ENCODE results near the gene KLRB1. TPM values are rescaled to one million over a fixed set of nuclear protein-coding genes. Genes with fewer than 3 reads are reported as not detected.

KLRB1 gene
- total RNA-seq (1 to 10 TPM; 7.6 TPM), polyA plus RNA-seq (249 TPM)

GRCh38 chr12:9607716-9608115 is at the start of gene KLRB1:
TSS of gene KLRB1 (minus strand) at chr12:9607916. CDS start at chr12:9607839, 77 bp downstream.
- H3K27me3 Mint-ChIP-seq = no peaks in the 10 kb centered on the region
- H3K36me3 Mint-ChIP-seq = peaks cover 1 to 49% (median 20%) of the 10 kb centered on the region in 3 donors
- ChIA-PET CTCF (no interaction called here), POLR2A (no interaction called here)
- peak within 1 kb of the TSS; percentile 81 to 97 (median 92) for H3K27ac Mint-ChIP-seq
- Histone ChIP-seq H3K36me3 (ENCODE audit: insufficient read depth, low read length) (no peaks in the 10 kb centered on the region), H3K27ac (ENCODE audit: low read depth, low read length) (peak within 1 kb of the TSS; percentile 48), H3K4me3 (ENCODE audit: low read length) (peak within 1 kb of the TSS; percentile 5), H3K9me3 (ENCODE audit: low read length) (no peaks in the 10 kb centered on the region), H3K4me1 (ENCODE audit: insufficient read depth, low read length) (peaks cover 24% of the 10 kb centered on the region), H3K27me3 (ENCODE audit: insufficient read depth, low read length, poor library complexity, severe bottlenecking) (no peaks in the 10 kb centered on the region)
- peaks cover 41 to 81% (median 50%) of the 10 kb centered on the region in 3 donors for H3K4me1 Mint-ChIP-seq
- no peak for DNase-seq
- peak within 1 kb of the TSS; percentile 84 to 95 (median 90) for H3K4me3 Mint-ChIP-seq
- peaks cover 0 to 23% (median 5%) of the 10 kb centered on the region in 5 donors for H3K9me3 Mint-ChIP-seq

GRCh38 chr12:9651265-9651729 is 43.6 kb upstream of the KLRB1 start:
- Mint-ChIP-seq H3K4me3 (peak overlapping the region; percentile 85 to 99 (median 96)), H3K4me1 (peaks cover 61 to 71% (median 69%) of the 10 kb centered on the region in 3 donors), H3K36me3 (peaks cover 38 to 67% (median 47%) of the 10 kb centered on the region in 3 donors), H3K27ac (peak overlapping the region; percentile 89 to 99 (median 98)), H3K9me3 (peaks cover 0 to 9% (median 2%) of the 10 kb centered on the region in 5 donors), H3K27me3 (peaks cover 0 to 7% of the 10 kb centered on the region in 2 donors)
- Histone ChIP-seq H3K27ac (ENCODE audit: low read depth, low read length) (peak overlapping the region; percentile 27), H3K27me3 (ENCODE audit: insufficient read depth, low read length, poor library complexity, severe bottlenecking) (no peaks in the 10 kb centered on the region), H3K36me3 (ENCODE audit: insufficient read depth, low read length) (peaks cover 26% of the 10 kb centered on the region), H3K9me3 (ENCODE audit: low read length) (no peaks in the 10 kb centered on the region), H3K4me1 (ENCODE audit: insufficient read depth, low read length) (peaks cover 66% of the 10 kb centered on the region), H3K4me3 (ENCODE audit: low read length) (peak overlapping the region; percentile 56)
- CTCF ChIA-PET = interaction anchor here (0.9 to 1.2 kb wide), 3 partner anchors 11 to 51 kb away, joined by 3 to 6 read pairs (median 3); no protein-coding TSS in a partner anchor
- DNase-seq = peak in 3 of 5 donors; percentile 34 to 63 (median 56)
- POLR2A ChIA-PET = interaction anchor here (0.7 to 1.7 kb wide), 8 partner anchors 9 to 704 kb away, joined by 3 to 15 read pairs (median 3); partner anchors contain the start of gene CLEC2D

- peak overlapping the region; percentile 89 to 99 (median 98) for H3K27ac Mint-ChIP-seq
- CTCF ChIA-PET = interaction anchor here (1.2 to 1.4 kb wide), 2 partner anchors 49 to 58 kb away, joined by 3 to 4 read pairs; no protein-coding TSS in a partner anchor
- peaks cover 0 to 11% (median 5%) of the 10 kb centered on the region in 5 donors for H3K9me3 Mint-ChIP-seq
- H3K36me3 Mint-ChIP-seq = peaks cover 31 to 58% (median 39%) of the 10 kb centered on the region in 3 donors
- peaks cover 56 to 71% (median 69%) of the 10 kb centered on the region in 3 donors for H3K4me1 Mint-ChIP-seq
- Histone ChIP-seq H3K27me3 (ENCODE audit: insufficient read depth, low read length, poor library complexity, severe bottlenecking) (no peaks in the 10 kb centered on the region), H3K4me1 (ENCODE audit: insufficient read depth, low read length) (peaks cover 58% of the 10 kb centered on the region), H3K9me3 (ENCODE audit: low read length) (no peaks in the 10 kb centered on the region), H3K4me3 (ENCODE audit: low read length) (peak overlapping the region; percentile 92), H3K27ac (ENCODE audit: low read depth, low read length) (peak overlapping the region; percentile 93), H3K36me3 (ENCODE audit: insufficient read depth, low read length) (peaks cover 15% of the 10 kb centered on the region)
- DNase-seq = no peak
- H3K4me3 Mint-ChIP-seq = peak overlapping the region; percentile 85 to 99 (median 96)
- peaks cover 0 to 7% of the 10 kb centered on the region in 2 donors for H3K27me3 Mint-ChIP-seq
- POLR2A ChIA-PET = interaction anchor here (0.7 to 1.7 kb wide), 5 partner anchors 16 to 109 kb away, joined by 3 to 15 read pairs (median 7); partner anchors contain the start of gene CLEC2D
Measured at GRCh38 chr12:9650151-9650576, 42.4 kb upstream of the KLRB1 start.

GRCh38 chr12:9649532-9649940 is 41.8 kb upstream of the KLRB1 start:
- peak in 1 of 5 donors; percentile 46 for DNase-seq
- peaks cover 9% of the 10 kb centered on the region for H3K36me3 ChIP-seq (ENCODE audit: insufficient read depth, low read length)
- H3K9me3 Mint-ChIP-seq = peaks cover 0 to 15% (median 9%) of the 10 kb centered on the region in 5 donors
- peaks cover 55 to 71% (median 69%) of the 10 kb centered on the region in 3 donors for H3K4me1 Mint-ChIP-seq
- peaks cover 55% of the 10 kb centered on the region for H3K4me1 ChIP-seq (ENCODE audit: insufficient read depth, low read length)
- H3K27ac ChIP-seq (ENCODE audit: low read depth, low read length) = peak overlapping the region; percentile 93
- no peaks in the 10 kb centered on the region for H3K9me3 ChIP-seq (ENCODE audit: low read length)
- H3K36me3 Mint-ChIP-seq = peaks cover 25 to 52% (median 34%) of the 10 kb centered on the region in 3 donors
- peaks cover 0 to 7% of the 10 kb centered on the region in 2 donors for H3K27me3 Mint-ChIP-seq
- peak overlapping the region; percentile 92 for H3K4me3 ChIP-seq (ENCODE audit: low read length)
- H3K27ac Mint-ChIP-seq = peak overlapping the region; percentile 90 to 99 (median 98)
- H3K4me3 Mint-ChIP-seq = peak overlapping the region; percentile 85 to 99 (median 96)
- POLR2A ChIA-PET = interaction anchor here (0.6 to 3.0 kb wide), 3 partner anchors 20 to 109 kb away, joined by 3 to 44 read pairs (median 12); partner anchors contain the start of gene CLEC2D
- CTCF ChIA-PET = interaction anchor here (1.4 kb wide), 1 partner anchor 58 kb away, joined by 4 read pairs; no protein-coding TSS in a partner anchor
- H3K27me3 ChIP-seq (ENCODE audit: insufficient read depth, low read length, poor library complexity, severe bottlenecking) = no peaks in the 10 kb centered on the region

- no peaks in the 10 kb centered on the region for H3K27me3 ChIP-seq (ENCODE audit: insufficient read depth, low read length, poor library complexity, severe bottlenecking)
- peaks cover 21 to 47% (median 31%) of the 10 kb centered on the region in 3 donors for H3K36me3 Mint-ChIP-seq
- H3K9me3 ChIP-seq (ENCODE audit: low read length) = no peaks in the 10 kb centered on the region
- H3K27ac Mint-ChIP-seq = peak overlapping the region; percentile 90 to 99 (median 98)
- H3K4me1 Mint-ChIP-seq = peaks cover 54 to 71% (median 69%) of the 10 kb centered on the region in 3 donors
- ChIA-PET CTCF (interaction anchor here (0.6 to 3.2 kb wide), 15 partner anchors 7 to 200 kb away, joined by 3 to 20 read pairs (median 6); partner anchors contain the start of gene CLEC2D), POLR2A (interaction anchor here (0.6 to 3.0 kb wide), 18 partner anchors 7 to 112 kb away, joined by 3 to 44 read pairs (median 7); partner anchors contain the start of genes CD69 and CLEC2D)
- no peak for DNase-seq
- H3K36me3 ChIP-seq (ENCODE audit: insufficient read depth, low read length) = peaks cover 3% of the 10 kb centered on the region
- peak overlapping the region; percentile 85 to 99 (median 96) for H3K4me3 Mint-ChIP-seq
- H3K4me1 ChIP-seq (ENCODE audit: insufficient read depth, low read length) = peaks cover 53% of the 10 kb centered on the region
- H3K27ac ChIP-seq (ENCODE audit: low read depth, low read length) = peak overlapping the region; percentile 93
- H3K27me3 Mint-ChIP-seq = peaks cover 0 to 7% of the 10 kb centered on the region in 2 donors
- H3K4me3 ChIP-seq (ENCODE audit: low read length) = peak overlapping the region; percentile 92
- peaks cover 0 to 17% (median 11%) of the 10 kb centered on the region in 5 donors for H3K9me3 Mint-ChIP-seq
Measured at GRCh38 chr12:9648701-9649531, 41.2 kb upstream of the KLRB1 start.

- peaks cover 0 to 7% of the 10 kb centered on the region in 2 donors for H3K27me3 Mint-ChIP-seq
- H3K27me3 ChIP-seq (ENCODE audit: insufficient read depth, low read length, poor library complexity, severe bottlenecking) = no peaks in the 10 kb centered on the region
- H3K27ac ChIP-seq (ENCODE audit: low read depth, low read length) = peak overlapping the region; percentile 93
- CTCF ChIA-PET = interaction anchor here (0.7 to 3.2 kb wide), 19 partner anchors 8 to 199 kb away, joined by 3 to 20 read pairs (median 5); partner anchors contain the start of gene CLEC2D
- DNase-seq = peak; percentile 86 to 97 (median 95)
- peaks cover 2 to 17% (median 11%) of the 10 kb centered on the region in 5 donors for H3K9me3 Mint-ChIP-seq
- H3K36me3 ChIP-seq (ENCODE audit: insufficient read depth, low read length) = no peaks in the 10 kb centered on the region
- peaks cover 54 to 71% (median 69%) of the 10 kb centered on the region in 3 donors for H3K4me1 Mint-ChIP-seq
- H3K4me1 ChIP-seq (ENCODE audit: insufficient read depth, low read length) = peaks cover 50% of the 10 kb centered on the region
- peaks cover 14 to 38% (median 32%) of the 10 kb centered on the region in 3 donors for H3K36me3 Mint-ChIP-seq
- H3K4me3 ChIP-seq (ENCODE audit: low read length) = peak overlapping the region; percentile 92
- peak overlapping the region; percentile 85 to 99 (median 96) for H3K4me3 Mint-ChIP-seq
- no peaks in the 10 kb centered on the region for H3K9me3 ChIP-seq (ENCODE audit: low read length)
- POLR2A ChIA-PET = interaction anchor here (0.6 to 3.0 kb wide), 24 partner anchors 8 to 113 kb away, joined by 3 to 44 read pairs (median 6); partner anchors contain the start of genes CD69 and CLEC2D
- H3K27ac Mint-ChIP-seq = peak overlapping the region; percentile 90 to 99 (median 98)
Measured at GRCh38 chr12:9647825-9648700, 40.3 kb upstream of the KLRB1 start.
